Measurements from ENCODE around the gene SLC5A8.

The SLC5A8 gene

DNA sequence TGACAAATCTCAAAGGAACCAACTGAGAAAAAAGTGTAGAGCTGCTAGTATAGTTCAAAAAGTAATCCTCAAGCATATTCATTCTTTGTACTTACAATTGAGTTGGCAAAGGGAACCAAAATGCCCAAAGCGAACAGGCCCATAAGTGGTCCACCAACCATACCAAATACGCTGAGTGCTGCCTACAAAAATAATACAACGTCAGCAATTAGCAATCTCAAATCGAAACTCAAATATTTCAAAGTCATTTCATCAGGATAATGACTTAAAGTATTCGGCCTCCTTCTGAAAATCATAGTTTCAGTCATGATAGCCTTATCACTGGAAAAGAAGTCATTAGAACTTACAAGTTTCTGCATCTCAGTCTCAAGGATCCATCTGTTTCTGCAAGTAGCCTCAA lies 42.0 kb downstream of the SLC5A8 start:
- DNase-seq, result no peak

DNA sequence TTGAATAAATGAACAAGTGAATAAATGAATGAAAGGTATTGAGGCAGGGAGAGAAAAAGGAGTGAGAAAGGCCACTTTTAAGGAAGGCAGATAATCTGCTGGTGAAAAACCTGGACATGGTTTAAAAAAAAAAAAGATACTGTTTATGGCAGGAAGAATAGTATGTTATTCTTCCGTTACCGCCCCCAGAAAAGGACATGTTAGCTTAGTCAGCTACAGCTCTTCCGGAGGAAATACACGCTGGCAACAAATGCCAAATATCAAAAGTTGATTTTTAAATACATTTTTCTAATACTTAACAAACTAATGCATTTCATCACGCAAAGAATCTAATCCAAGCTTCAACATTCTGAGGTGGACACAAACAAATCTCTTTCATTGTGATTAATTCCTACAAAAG lies 43.2 kb downstream of the SLC5A8 start:
- DNase-seq, result no peak

- no peak for DNase-seq
Observed at GRCh38 chr12:101165319-101165718, 44.7 kb downstream of the SLC5A8 start.

DNA sequence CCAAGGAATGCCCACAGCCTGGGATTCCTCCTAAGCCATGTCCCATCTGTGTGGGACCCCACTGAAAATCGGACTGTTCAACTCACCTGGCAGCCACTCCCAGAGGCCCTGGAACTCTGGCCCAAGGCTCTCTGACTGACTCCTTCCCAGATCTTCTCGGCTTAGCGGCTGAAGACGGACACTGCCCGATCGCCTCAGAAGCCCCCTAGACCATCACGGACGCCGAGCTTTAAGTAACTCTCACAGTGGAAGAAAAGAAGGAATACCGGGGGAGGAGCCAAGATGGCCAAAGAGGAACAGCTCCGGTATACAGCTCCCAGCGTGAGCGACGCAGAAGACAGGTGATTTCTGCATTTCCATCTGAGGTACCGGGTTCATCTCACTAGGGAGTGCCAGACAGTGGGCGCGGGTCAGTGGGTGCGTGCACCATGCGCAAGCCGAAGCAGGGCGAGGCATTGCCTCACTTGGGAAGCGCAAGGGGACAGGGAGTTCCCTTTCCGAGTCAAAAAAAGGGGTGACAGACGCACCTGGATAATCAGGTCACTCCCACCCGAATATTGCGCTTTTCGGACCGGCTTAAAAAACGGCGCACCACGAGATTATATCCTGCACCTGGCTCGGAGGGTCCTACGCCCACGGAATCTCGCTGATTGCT lies 64.1 kb downstream of the SLC5A8 start:
- DNase-seq, result peak in 2 of 3 experiments; percentile 39 to 66

DNA sequence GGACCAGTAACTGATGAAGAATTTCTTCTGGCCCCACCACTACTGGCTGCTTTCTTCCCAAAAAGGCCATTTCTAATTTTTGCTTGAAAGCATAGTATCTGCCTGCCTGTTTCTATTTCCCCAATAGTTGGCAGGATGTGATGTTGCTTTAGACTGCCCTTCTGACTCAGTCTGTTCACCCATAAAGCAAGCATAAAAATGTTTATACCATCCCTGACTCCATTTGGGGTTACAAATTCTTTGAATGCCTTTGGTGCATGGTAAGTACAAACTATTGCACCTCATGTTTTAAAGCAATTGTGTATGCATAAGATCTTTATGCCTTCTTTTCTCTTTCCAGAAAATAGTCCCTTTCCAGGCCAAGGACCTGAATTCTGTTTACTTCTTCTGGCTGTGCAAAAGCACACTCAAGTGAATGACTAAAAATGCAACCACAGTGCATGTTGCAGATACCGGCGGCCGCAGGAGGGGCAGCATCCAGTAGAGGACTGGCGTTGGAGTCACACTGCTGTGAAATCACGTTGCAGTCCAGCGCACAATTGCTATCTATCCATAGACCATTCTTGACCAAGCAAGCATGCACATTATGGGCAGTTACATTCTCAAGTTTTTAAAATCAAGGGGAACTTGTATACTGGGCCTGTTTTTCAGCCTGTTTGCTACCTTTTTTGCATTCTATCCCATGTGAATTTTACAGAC lies 82.4 kb downstream of the SLC5A8 start:
- no peak for DNase-seq

DNA sequence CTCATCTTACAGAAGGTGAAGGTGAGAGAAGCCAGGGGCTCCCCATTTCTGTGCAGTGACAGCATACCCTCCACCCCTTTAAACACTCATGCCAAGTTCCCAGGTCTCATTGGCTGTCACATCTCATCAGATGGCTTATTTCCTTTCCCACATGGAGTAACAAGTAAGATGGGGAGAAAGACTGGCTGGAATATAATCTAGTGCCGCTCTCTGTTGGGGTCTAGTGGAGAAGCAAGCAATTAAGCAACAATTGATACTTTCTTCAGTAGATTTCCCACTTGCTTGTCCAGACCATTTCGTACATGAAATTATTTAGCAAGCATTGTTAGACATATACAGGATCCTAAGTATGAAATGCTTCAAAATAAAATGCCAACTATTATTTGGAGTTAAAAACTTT lies 92.2 kb downstream of the SLC5A8 start:
- DNase-seq, result no peak

DNA sequence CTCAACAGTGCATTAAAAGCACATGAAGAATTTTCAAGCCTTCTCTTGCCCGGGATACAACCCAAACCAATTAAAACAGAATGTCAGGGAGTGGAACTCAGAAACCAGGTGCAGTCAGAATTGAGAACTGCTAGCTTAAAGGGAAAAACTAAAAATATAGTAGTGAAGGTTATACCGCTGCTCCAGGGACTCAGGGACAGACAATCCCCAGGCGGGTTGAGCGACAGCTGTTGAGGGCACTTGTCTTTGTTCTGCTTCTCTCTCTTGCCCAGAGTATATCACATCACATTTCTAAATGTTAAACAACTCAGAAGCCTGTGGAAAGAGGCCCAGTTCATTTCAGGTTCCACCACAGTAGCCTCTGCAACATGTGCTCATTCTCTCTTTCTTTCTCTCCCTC lies 93.1 kb downstream of the SLC5A8 start:
- DNase-seq, result peak in 1 of 3 experiments; percentile 96

GRCh38 chr12:101115326-101115725 lies 94.7 kb downstream of the SLC5A8 start:
- DNase-seq, result no peak

DNA sequence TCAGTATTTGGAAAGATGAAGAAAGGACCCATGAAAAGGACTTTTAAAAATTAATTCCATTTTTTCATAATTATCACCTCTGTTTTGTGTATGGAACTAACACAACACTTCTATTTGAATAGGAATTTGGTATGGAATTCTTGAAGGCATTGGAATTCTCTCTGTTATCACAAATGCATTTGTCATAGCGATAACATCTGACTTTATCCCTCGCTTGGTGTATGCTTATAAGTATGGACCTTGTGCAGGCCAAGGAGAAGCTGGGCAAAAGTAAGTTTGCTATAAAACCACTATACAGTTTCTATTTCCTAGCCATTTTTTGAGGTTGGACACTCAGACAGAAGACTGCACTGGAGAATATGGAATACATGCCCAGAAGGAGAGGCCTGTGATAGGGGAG lies 98.6 kb downstream of the SLC5A8 start:
- DNase-seq, result no peak

GRCh38 chr12:101110866-101111265 lies 99.2 kb downstream of the SLC5A8 start:
- no peak for DNase-seq

GRCh38 chr12:101108130-101108529 lies 101.9 kb downstream of the SLC5A8 start:
- no peak for DNase-seq

DNA sequence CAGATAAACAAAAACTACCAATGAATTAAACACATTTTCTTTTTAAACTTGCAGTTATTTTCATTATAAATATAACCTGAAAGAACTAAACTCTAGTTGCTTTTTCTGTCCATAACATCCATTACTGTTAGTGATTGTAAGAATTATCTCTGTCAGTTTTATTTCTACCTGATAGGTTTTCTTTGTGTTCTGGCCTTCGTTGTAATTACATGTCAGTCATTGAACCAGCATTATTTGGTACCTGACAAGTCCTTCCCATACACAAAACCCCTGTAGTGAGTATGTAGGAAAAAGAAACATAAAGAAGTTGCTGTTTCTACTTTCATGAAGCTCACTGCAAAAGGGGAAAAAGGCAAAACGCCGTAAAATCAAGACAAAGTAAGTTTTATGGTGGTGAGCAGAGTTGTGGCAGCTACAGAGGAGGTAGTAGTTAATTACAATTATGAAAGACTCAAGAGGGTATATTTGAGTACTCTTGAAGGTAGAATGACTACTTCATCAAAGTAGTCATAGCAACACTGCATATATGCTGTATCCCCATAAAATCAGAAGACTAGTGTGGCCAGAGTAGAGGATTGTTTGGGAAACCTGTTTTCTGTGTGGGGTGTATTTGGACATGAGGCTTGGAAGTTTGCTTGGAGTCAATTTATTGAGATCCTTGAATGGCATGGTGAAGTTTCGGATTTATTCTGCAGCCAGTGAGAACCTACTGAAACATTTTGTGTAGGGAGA lies 102.8 kb downstream of the SLC5A8 start:
- peak; percentile 53 to 76 (median 71) for DNase-seq
